IMR-90 (cell line): ENCODE results near the gene LY6G6D. TPM values are rescaled to one million over a fixed set of nuclear protein-coding genes. Genes with fewer than 3 reads are reported as not detected.

Experiments
- ATAC-seq: fragments of 200-7000 bp; cut with Tn5 transposase; 2 replicates; pipeline ENCODE4 v1.9.1; 2020; ENCODE audit warnings: low read depth, mild to moderate bottlenecking, moderate library complexity
- BruUV-seq: library from RNA; stranded (reverse); fragments of 400-500 nt; replicated peaks from 2 replicates; lab custom pipeline; 2021; lab: Mats Ljungman, UMichigan
- CTCF ChIA-PET: fragments of 300-600 bp; formaldehyde crosslinking; extraction: SDS; loops from one replicate; lab custom pipeline; 2021; ENCODE audit warnings: antibody characterized with exemption; lab: Yijun Ruan, JAX
- POLR2A ChIA-PET: fragments of 300-600 bp; sonication (Branson Sonifier 250); formaldehyde crosslinking; loops from one replicate; lab custom pipeline; 2022; ENCODE audit warnings: antibody characterized with exemption; ENCODE audit not compliant: unreplicated experiment; lab: Charles Lee
- DNase-seq: peaks from one replicate; pipeline ENCODE4 v3.0.0; 2013
- H2AFZ ChIP-seq: replicated peaks from 2 replicates; pipeline ENCODE3; 2013; ENCODE audit warnings: low read length, mild to moderate bottlenecking; ENCODE audit not compliant: poor library complexity
- H2AK5ac ChIP-seq: 2 replicates; pipeline ENCODE4 v1.6.1; 2013; ENCODE audit warnings: low read depth, low read length, inconsistent platforms
- H2AK9ac ChIP-seq: replicated peaks from 2 replicates; pipeline ENCODE3; 2013; ENCODE audit warnings: mild to moderate bottlenecking, low read depth, low read length, moderate library complexity; ENCODE audit not compliant: poor library complexity
- H2BK120ac ChIP-seq: 2 replicates; pipeline ENCODE4 v1.6.1; 2013; ENCODE audit warnings: low read depth, low read length, inconsistent platforms
- H2BK15ac ChIP-seq: 3 replicates; pipeline ENCODE4 v1.6.1; 2013; ENCODE audit warnings: low read depth, low read length, inconsistent platforms
- H2BK20ac ChIP-seq: 2 replicates; pipeline ENCODE4 v1.6.1; 2013; ENCODE audit warnings: low read depth, mild to moderate bottlenecking, inconsistent platforms, low read length, moderate library complexity
- H2BK5ac ChIP-seq: 2 replicates; pipeline ENCODE4 v1.6.1; 2013; ENCODE audit warnings: mild to moderate bottlenecking, low read depth, low read length, inconsistent platforms; ENCODE audit not compliant: poor library complexity, severe bottlenecking
- H3K14ac ChIP-seq: replicated peaks from 2 replicates; pipeline ENCODE4 v1.6.1; 2013; ENCODE audit warnings: low read depth, low read length, inconsistent platforms
- H3K18ac ChIP-seq: 2 replicates; pipeline ENCODE4 v1.6.1; 2013; ENCODE audit warnings: low read depth, low read length, control low read depth
- H3K23ac ChIP-seq: 2 replicates; pipeline ENCODE4 v1.6.1; 2013; ENCODE audit warnings: low read depth, low read length, inconsistent platforms
- H3K27ac ChIP-seq: 2 replicates; pipeline ENCODE4 v1.5.1; 2013; ENCODE audit warnings: mild to moderate bottlenecking, control low read depth, low read length; ENCODE audit not compliant: insufficient read depth
- H3K27me3 ChIP-seq: 2 replicates; pipeline ENCODE4 v1.6.1; 2013; ENCODE audit warnings: low read length; ENCODE audit not compliant: control insufficient read depth, insufficient read depth
- H3K36me3 ChIP-seq: 2 replicates; pipeline ENCODE4 v1.6.1; 2013; ENCODE audit warnings: low read length, mixed read lengths; ENCODE audit not compliant: control insufficient read depth, insufficient read depth
- H3K4ac ChIP-seq: 2 replicates; pipeline ENCODE4 v1.6.1; 2013; ENCODE audit warnings: low read depth, low read length, inconsistent platforms
- H3K4me1 ChIP-seq: 2 replicates; pipeline ENCODE4 v1.6.1; 2013; ENCODE audit warnings: low read length, mixed read lengths; ENCODE audit not compliant: control insufficient read depth, insufficient read depth
- H3K4me2 ChIP-seq: 2 replicates; pipeline ENCODE4 v1.6.1; 2013; ENCODE audit warnings: low read depth, mild to moderate bottlenecking, control low read depth, low read length, moderate library complexity
- H3K4me3 ChIP-seq: 2 replicates; pipeline ENCODE4 v1.5.1; 2013; ENCODE audit warnings: low read depth, mild to moderate bottlenecking, control low read depth, low read length, moderate library complexity; ENCODE audit not compliant: insufficient read depth
- H3K56ac ChIP-seq: 2 replicates; pipeline ENCODE4 v1.6.1; 2013; ENCODE audit warnings: low read length, inconsistent platforms; ENCODE audit not compliant: insufficient read depth; ENCODE audit errors: extremely low read depth
- H3K79me1 ChIP-seq, 2 experiments: 2 replicates each; pipeline ENCODE4 v1.6.1; 2013; ENCODE audit warnings: low read length in 2 of 2, inconsistent platforms in 1 of 2, low read depth in 1 of 2
- H3K9ac ChIP-seq: 2 replicates; pipeline ENCODE4 v1.6.1; 2013; ENCODE audit warnings: low read depth, low read length, control low read depth
- H3K9me1 ChIP-seq: 2 replicates; pipeline ENCODE4 v1.6.1; 2013; ENCODE audit warnings: low read length, inconsistent platforms; ENCODE audit not compliant: insufficient read depth
- H3K9me3 ChIP-seq: 2 replicates; pipeline ENCODE4 v1.6.1; 2013; ENCODE audit warnings: low read length; ENCODE audit not compliant: control insufficient read depth, insufficient read depth
- H4K20me1 ChIP-seq: 2 replicates; pipeline ENCODE4 v1.6.1; 2013; ENCODE audit warnings: low read length, inconsistent platforms; ENCODE audit not compliant: insufficient read depth
- H4K5ac ChIP-seq: 2 replicates; pipeline ENCODE4 v1.6.1; 2013; ENCODE audit warnings: mild to moderate bottlenecking, low read depth, low read length, control low read depth
- H4K8ac ChIP-seq, 2 experiments: 2 replicates each; pipeline ENCODE4 v1.6.1; 2013; ENCODE audit warnings: low read depth in 2 of 2, low read length in 2 of 2, control low read depth in 1 of 2, inconsistent platforms in 1 of 2
- H4K91ac ChIP-seq: 2 replicates; pipeline ENCODE4 v1.6.1; 2013; ENCODE audit warnings: low read depth, low read length, inconsistent platforms; ENCODE audit not compliant: insufficient read depth
- BHLHE40 ChIP-seq: fragments of 150-350 bp; IDR thresholded peaks from 2 replicates; pipeline ENCODE4 v1.6.1; 2016; ENCODE audit warnings: mild to moderate bottlenecking, low read depth, low read length
- CEBPB ChIP-seq: IDR thresholded peaks from 2 replicates; pipeline ENCODE4 v1.6.1; 2012; ENCODE audit warnings: low read depth, low read length, improper control_type of control experiment
- CHD1 ChIP-seq: IDR thresholded peaks from 2 replicates; pipeline ENCODE4 v1.6.1; 2012; ENCODE audit warnings: low read depth, low read length, improper control_type of control experiment
- ELK1 ChIP-seq: fragments of 150-350 bp; IDR thresholded peaks from 2 replicates; pipeline ENCODE4 v1.6.1; 2016; ENCODE audit warnings: low read depth, mild to moderate bottlenecking, low read length, moderate library complexity, borderline replicate concordance
- FOS ChIP-seq: fragments of 150-350 bp; IDR thresholded peaks from 2 replicates; pipeline ENCODE4 v1.6.1; 2016; ENCODE audit warnings: low read depth, low read length
- MAFK ChIP-seq: IDR thresholded peaks from 2 replicates; pipeline ENCODE4 v1.6.1; 2012; ENCODE audit warnings: low read depth, low read length, improper control_type of control experiment
- MAZ ChIP-seq: IDR thresholded peaks from 2 replicates; pipeline ENCODE4 v1.6.1; 2012; ENCODE audit warnings: low read depth, mild to moderate bottlenecking, low read length, improper control_type of control experiment, moderate library complexity, borderline replicate concordance
- MXI1 ChIP-seq: IDR thresholded peaks from 2 replicates; pipeline ENCODE4 v1.6.1; 2012; ENCODE audit warnings: low read depth, mild to moderate bottlenecking, low read length, moderate library complexity, borderline replicate concordance
- NFE2L2 ChIP-seq: fragments of 150-350 bp; IDR thresholded peaks from 2 replicates; pipeline ENCODE4 v1.6.1; 2016; ENCODE audit warnings: low read depth, mild to moderate bottlenecking, low read length
- POLR2A ChIP-seq: IDR thresholded peaks from 2 replicates; pipeline ENCODE4 v1.6.1; 2012; ENCODE audit warnings: mild to moderate bottlenecking, low read depth, low read length
- RAD21 ChIP-seq: IDR thresholded peaks from 2 replicates; pipeline ENCODE4 v1.6.1; 2012; ENCODE audit warnings: low read length, improper control_type of control experiment
- RCOR1 ChIP-seq: IDR thresholded peaks from 2 replicates; pipeline ENCODE4 v1.6.1; 2012; ENCODE audit warnings: mild to moderate bottlenecking, low read length, improper control_type of control experiment; ENCODE audit not compliant: insufficient replicate concordance
- RFX5 ChIP-seq: IDR thresholded peaks from 2 replicates; pipeline ENCODE4 v1.8.0; 2012; ENCODE audit warnings: low read depth, mild to moderate bottlenecking, low read length, moderate library complexity
- SMC3 ChIP-seq: fragments of 150-350 bp; IDR thresholded peaks from 2 replicates; pipeline ENCODE4 v1.6.1; 2016; ENCODE audit warnings: low read depth, mild to moderate bottlenecking, antibody characterized with exemption, low read length, moderate library complexity
- USF2 ChIP-seq: fragments of 150-350 bp; IDR thresholded peaks from 2 replicates; pipeline ENCODE4 v1.6.1; 2017; ENCODE audit warnings: mild to moderate bottlenecking, antibody characterized with exemption, low read length, low read depth
- WGBS, 2 experiments: methylation state at CpG; one replicate each; pipeline versions ENCODE4 v1.1.5 to v1.1.7; 2013; ENCODE audit warnings: missing lambda C conversion rate in 2 of 2; ENCODE audit not compliant: insufficient read length in 1 of 2; ENCODE audit errors: extremely low coverage in 2 of 2; 5-methylcytosine and 5-hydroxymethylcytosine counted together
- dilution Hi-C: fragments of 300-500 bp; cut with HindIII; formaldehyde crosslinking; loops from one replicate; pipeline ENCODE4 v1.14.3; 2018; ENCODE audit warnings: low sequenced_read_pairs; ENCODE audit not compliant: unreplicated experiment
- in situ Hi-C: fragments of 300-500 bp; cut with MboI; formaldehyde crosslinking; loops from 3 replicates; pipeline ENCODE4 v1.14.3; 2019; ENCODE audit warnings: low sequenced_read_pairs, inconsistent platforms, mixed read lengths
- intact Hi-C: fragments of 100-400 bp; cut with micrococcal nuclease; formaldehyde crosslinking; loops from 2 replicates; pipeline ENCODE4 v1.10.0; 2022
- polyA plus RNA-seq, 3 experiments: library from polyadenylated mRNA; depleted of rRNA; stranded (reverse); fragments of >200 nt; gene quantifications; 2 replicates each; pipeline ENCODE4 v1.2.3, GENCODE V29; 2012; ENCODE audit warnings: low replicate concordance in 1 of 3
- total RNA-seq: library from RNA; depleted of rRNA; stranded (reverse); fragments of >200 nt; gene quantifications from 2 replicates; pipeline ENCODE4 v1.2.3, GENCODE V29; 2012
- TF ChIP-seq, protein P1 (sequence below): conservative IDR thresholded peaks from 2 replicates; pipeline ENCODE4 v1.5.1; 2012; ENCODE audit warnings: mild to moderate bottlenecking, low read depth, low read length, improper control_type of control experiment

LY6G6D gene
- total and polyA plus RNA-seq, 2 of the 4 experiments (the other 2 are of a cell fraction), result not detected

DNA sequence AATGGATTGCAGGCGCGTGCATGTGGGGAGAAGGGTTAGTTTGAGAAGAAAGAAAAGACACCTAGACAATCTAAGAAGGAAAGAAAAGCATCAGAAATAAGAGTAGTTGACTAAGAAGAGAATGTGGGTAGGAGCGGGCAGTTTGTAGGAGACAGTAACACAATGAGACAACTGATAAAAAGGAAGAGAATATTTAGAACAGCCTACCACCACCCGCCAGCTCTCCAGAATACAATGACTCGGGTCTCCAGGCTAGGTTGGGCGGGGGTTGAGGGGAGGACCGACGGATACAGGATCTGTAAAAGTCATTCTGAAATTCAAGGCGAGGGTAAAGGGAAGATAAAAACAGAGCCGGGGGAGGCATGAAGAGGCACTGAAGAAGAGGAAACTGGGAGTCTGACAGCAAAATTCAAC lies 12.7 kb upstream of the LY6G6D start:
- peak overlapping the region; percentile 43 to 70; a peak in 3 of 4 replicates for H4K8ac ChIP-seq
- peak overlapping the region; percentile 13 for H4K5ac ChIP-seq
- H2AK5ac ChIP-seq, result peak overlapping the region; percentile 6
- H3K79me1 ChIP-seq, result peaks cover 21 to 41% of the 10 kb centered on the region in 2 experiments
- TSS peak; percentile 87 for BruUV-seq
- H3K9me3 ChIP-seq, result no peaks in the 10 kb centered on the region
- 0 out of 2 replicates have a peak, but pooled peaks cover 11% of the 10 kb centered on the region for H4K20me1 ChIP-seq
- peaks cover 12% of the 10 kb centered on the region for H3K36me3 ChIP-seq
- peak overlapping the region; percentile 77 for H3K56ac ChIP-seq
- peak overlapping the region; percentile 65 for H4K91ac ChIP-seq
- peak overlapping the region; percentile 77 for H3K9ac ChIP-seq
- H3K4ac ChIP-seq, result peak overlapping the region; percentile 70
- peak overlapping the region; percentile 78 for H3K23ac ChIP-seq
- H2BK120ac ChIP-seq, result no peak overlapping the region; the same call in 1 of the 2 replicates
- peak overlapping the region; percentile 92 for H2AFZ ChIP-seq
- peak; percentile 16 for ATAC-seq
- H2BK15ac ChIP-seq, result no peak overlapping the region
- H3K4me2 ChIP-seq, result peak overlapping the region; percentile 97
- H2BK5ac ChIP-seq, result peak overlapping the region; percentile 79
- H3K14ac ChIP-seq, result peak overlapping the region; percentile 88
- H3K4me1 ChIP-seq, result peaks cover 6% of the 10 kb centered on the region
- in situ Hi-C loops (no loop called here), intact Hi-C loops (loop anchor here (2.0 kb wide), 2 partner anchors 28 to 128 kb away; no protein-coding TSS in a partner anchor), dilution Hi-C loops (no loop called here)
- CTCF ChIA-PET, result interaction anchor here (1.1 to 1.3 kb wide), 2 partner anchors 13 to 89 kb away, joined by 3 read pairs; no protein-coding TSS in a partner anchor
- peak overlapping the region; percentile 88 for H2AK9ac ChIP-seq
- 0% methylated on average over 1 of the region's 10 CpGs; no CpG with 5 or more reads in 1 of the 2 experiments for WGBS, 2 experiments
- peaks cover 10% of the 10 kb centered on the region for H3K9me1 ChIP-seq
- POLR2A ChIA-PET, result interaction anchor here (0.9 to 1.2 kb wide), 2 partner anchors 28 to 42 kb away, joined by 3 read pairs; partner anchors contain the start of gene C6orf47
- peak overlapping the region; percentile 67 for H3K4me3 ChIP-seq
- TF ChIP-seq CEBPB (no peak), SMC3 (no peak), MAFK (no peak), RFX5 (no peak), RCOR1 (no peak), RAD21 (no peak; the same call in 1 of the 2 replicates), MAZ (no peak), MXI1 (no peak), CHD1 (no peak), USF2 (no peak), FOS (no peak), BHLHE40 (no peak), NFE2L2 (no peak), POLR2A (no peak), ELK1 (no peak)
- TF ChIP-seq, protein P1, sequence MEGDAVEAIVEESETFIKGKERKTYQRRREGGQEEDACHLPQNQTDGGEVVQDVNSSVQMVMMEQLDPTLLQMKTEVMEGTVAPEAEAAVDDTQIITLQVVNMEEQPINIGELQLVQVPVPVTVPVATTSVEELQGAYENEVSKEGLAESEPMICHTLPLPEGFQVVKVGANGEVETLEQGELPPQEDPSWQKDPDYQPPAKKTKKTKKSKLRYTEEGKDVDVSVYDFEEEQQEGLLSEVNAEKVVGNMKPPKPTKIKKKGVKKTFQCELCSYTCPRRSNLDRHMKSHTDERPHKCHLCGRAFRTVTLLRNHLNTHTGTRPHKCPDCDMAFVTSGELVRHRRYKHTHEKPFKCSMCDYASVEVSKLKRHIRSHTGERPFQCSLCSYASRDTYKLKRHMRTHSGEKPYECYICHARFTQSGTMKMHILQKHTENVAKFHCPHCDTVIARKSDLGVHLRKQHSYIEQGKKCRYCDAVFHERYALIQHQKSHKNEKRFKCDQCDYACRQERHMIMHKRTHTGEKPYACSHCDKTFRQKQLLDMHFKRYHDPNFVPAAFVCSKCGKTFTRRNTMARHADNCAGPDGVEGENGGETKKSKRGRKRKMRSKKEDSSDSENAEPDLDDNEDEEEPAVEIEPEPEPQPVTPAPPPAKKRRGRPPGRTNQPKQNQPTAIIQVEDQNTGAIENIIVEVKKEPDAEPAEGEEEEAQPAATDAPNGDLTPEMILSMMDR, result no peak
- no peak for DNase-seq
- H3K27ac ChIP-seq, result peak overlapping the region; percentile 82
- H3K18ac ChIP-seq, result peak overlapping the region; percentile 34
- no peaks in the 10 kb centered on the region for H3K27me3 ChIP-seq
- H2BK20ac ChIP-seq, result no peak overlapping the region
